OCI-LY3 (cell line): ENCODE measurements around the gene TTC39B.

ENCODE experiments used
- EZH2phosphoT487 ChIP-seq: fragments of 200-600 bp; shearing (Covaris generic); IDR thresholded peaks from 2 replicates; pipeline ENCODE4 v1.6.1; 2018; ENCODE audit warnings: antibody characterized with exemption, mixed run types, low read depth
- TF ChIP-seq, protein P1 (sequence below): fragments of 200-600, 300-600 bp; sonication (generic); IDR thresholded peaks from 2 replicates; pipeline ENCODE4 v1.5.1; 2014; ENCODE audit warnings: antibody characterized with exemption, low read length, low read depth

DNA sequence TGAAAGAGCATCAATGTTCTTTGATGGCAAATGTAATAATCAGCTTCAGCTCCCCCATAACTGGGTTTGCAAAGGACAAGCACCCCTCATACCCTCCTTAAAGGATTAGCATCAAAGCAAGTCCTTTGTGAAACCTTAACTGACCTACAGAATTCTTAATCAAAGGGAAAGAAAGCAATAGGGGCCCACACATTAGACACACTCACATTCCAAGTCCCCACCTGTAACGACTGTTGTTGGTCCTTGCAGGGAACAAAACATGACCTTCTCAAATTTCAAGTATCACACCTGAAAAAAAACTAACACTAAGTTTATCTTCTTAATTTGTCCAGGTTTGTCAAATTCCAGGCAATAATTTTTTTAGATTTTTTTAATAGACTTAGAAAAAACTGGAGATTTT is 32.6 kb downstream of the TTC39B start:
- TF ChIP-seq, protein P1, sequence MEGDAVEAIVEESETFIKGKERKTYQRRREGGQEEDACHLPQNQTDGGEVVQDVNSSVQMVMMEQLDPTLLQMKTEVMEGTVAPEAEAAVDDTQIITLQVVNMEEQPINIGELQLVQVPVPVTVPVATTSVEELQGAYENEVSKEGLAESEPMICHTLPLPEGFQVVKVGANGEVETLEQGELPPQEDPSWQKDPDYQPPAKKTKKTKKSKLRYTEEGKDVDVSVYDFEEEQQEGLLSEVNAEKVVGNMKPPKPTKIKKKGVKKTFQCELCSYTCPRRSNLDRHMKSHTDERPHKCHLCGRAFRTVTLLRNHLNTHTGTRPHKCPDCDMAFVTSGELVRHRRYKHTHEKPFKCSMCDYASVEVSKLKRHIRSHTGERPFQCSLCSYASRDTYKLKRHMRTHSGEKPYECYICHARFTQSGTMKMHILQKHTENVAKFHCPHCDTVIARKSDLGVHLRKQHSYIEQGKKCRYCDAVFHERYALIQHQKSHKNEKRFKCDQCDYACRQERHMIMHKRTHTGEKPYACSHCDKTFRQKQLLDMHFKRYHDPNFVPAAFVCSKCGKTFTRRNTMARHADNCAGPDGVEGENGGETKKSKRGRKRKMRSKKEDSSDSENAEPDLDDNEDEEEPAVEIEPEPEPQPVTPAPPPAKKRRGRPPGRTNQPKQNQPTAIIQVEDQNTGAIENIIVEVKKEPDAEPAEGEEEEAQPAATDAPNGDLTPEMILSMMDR = no peak
- no peak for TF ChIP-seq EZH2phosphoT487
